ENCODE measurements around the gene EPB41L4B. TPM values are rescaled to one million over a fixed set of nuclear protein-coding genes. Genes with fewer than 3 reads are reported as not detected.
A peak's percentile ranks its signal among the peaks of the same experiment; 100 is the strongest.

Gene EPB41L4B
- total RNA-seq, 1 donor from 2014 or later = 19.3 TPM

DNA sequence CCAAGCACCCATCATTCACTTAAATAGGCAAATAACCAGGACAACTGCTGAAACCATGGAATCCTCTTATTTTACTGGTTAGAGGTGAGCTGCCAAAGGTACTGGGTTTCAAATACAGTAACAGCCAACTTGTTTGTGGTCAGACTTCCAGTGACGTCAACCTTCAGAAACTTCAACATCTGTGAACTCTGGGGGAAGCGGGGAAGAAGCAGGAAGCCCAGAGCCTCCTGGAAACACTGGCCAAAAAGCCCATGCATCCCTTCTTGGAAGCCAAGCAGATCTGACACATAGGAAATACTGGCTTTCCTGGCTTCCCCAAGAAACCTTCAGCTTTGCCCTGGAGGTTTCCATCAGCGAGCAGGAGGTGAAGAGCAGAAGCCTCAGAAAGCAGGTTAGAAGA is 148.9 kb downstream of the EPB41L4B start:
- H3K9me3 Mint-ChIP-seq (ENCODE audit: unreplicated experiment) = no peaks in the 10 kb centered on the region
- TF ChIP-seq, protein P1, sequence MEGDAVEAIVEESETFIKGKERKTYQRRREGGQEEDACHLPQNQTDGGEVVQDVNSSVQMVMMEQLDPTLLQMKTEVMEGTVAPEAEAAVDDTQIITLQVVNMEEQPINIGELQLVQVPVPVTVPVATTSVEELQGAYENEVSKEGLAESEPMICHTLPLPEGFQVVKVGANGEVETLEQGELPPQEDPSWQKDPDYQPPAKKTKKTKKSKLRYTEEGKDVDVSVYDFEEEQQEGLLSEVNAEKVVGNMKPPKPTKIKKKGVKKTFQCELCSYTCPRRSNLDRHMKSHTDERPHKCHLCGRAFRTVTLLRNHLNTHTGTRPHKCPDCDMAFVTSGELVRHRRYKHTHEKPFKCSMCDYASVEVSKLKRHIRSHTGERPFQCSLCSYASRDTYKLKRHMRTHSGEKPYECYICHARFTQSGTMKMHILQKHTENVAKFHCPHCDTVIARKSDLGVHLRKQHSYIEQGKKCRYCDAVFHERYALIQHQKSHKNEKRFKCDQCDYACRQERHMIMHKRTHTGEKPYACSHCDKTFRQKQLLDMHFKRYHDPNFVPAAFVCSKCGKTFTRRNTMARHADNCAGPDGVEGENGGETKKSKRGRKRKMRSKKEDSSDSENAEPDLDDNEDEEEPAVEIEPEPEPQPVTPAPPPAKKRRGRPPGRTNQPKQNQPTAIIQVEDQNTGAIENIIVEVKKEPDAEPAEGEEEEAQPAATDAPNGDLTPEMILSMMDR (IDR thresholded peaks at IDR 0.05) = no peak
- no peak overlapping the region for H3K4me3 Mint-ChIP-seq (ENCODE audit: unreplicated experiment)
- H3K36me3 Mint-ChIP-seq (ENCODE audit: unreplicated experiment) = no peaks in the 10 kb centered on the region
- peaks cover 12% of the 10 kb centered on the region for H3K27me3 Mint-ChIP-seq (ENCODE audit: unreplicated experiment)
- H3K4me1 Mint-ChIP-seq (ENCODE audit: unreplicated experiment) = peaks cover 4% of the 10 kb centered on the region
- DNase-seq (ENCODE audit: extremely low spot score, unreplicated experiment) = no peak
- no peak overlapping the region for H3K27ac Mint-ChIP-seq (ENCODE audit: unreplicated experiment)

DNA sequence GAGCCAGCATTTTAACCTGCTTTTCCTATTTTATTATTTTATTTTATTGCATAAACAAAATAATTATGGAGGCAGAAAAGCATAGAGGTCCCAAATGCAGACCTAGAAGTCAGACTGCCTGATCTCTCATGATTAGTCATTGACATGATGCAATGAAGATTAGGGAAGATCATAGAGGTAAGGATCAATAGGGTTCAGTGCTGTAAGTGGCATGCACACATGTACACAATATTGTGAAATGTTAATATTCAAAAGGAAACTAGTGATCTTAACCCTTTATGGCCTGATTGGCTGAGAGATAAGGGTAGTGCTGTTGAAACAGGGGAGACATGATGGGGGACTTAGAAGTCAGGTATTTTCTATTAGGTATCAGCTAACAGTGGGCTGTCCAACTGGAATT is 152.7 kb downstream of the EPB41L4B start:
- H3K4me3 Mint-ChIP-seq (ENCODE audit: unreplicated experiment) = no peak overlapping the region

DNA sequence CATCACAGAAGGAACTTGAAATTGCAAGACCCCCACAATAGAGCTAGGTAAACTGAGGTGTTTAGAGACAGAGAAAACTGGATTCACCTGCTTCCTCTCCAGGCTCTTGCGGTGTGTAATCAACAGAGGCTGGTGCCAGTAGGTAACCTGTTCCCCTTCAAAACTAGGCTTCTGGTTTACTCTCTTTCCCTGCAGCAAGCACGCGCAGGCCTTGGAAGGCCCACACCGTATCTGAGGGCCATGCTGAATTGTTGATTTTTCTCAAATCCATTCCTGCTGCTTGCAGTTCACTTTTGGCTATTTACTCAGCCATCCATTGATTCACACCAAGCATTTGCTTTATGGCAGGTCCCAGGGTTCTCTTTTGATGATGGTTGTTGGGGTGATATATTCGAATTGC is 153.1 kb downstream of the EPB41L4B start:
- peak overlapping the region; percentile 78 for H3K4me3 Mint-ChIP-seq (ENCODE audit: unreplicated experiment)
- H3K27me3 Mint-ChIP-seq (ENCODE audit: unreplicated experiment) = peaks cover 21% of the 10 kb centered on the region
- no peak overlapping the region for H3K27ac Mint-ChIP-seq (ENCODE audit: unreplicated experiment)
- TF ChIP-seq, protein P1 (IDR thresholded peaks at IDR 0.05) = no peak
- H3K36me3 Mint-ChIP-seq (ENCODE audit: unreplicated experiment) = no peaks in the 10 kb centered on the region
- peaks cover 7% of the 10 kb centered on the region for H3K9me3 Mint-ChIP-seq (ENCODE audit: unreplicated experiment)
- DNase-seq (ENCODE audit: extremely low spot score, unreplicated experiment) = no peak
- peaks cover 6% of the 10 kb centered on the region for H3K4me1 Mint-ChIP-seq (ENCODE audit: unreplicated experiment)

More for the DNA sequence above, 152.7 kb downstream of the EPB41L4B start:
- H3K36me3 Mint-ChIP-seq (ENCODE audit: unreplicated experiment) = no peaks in the 10 kb centered on the region
- no peak overlapping the region for H3K27ac Mint-ChIP-seq (ENCODE audit: unreplicated experiment)
- H3K9me3 Mint-ChIP-seq (ENCODE audit: unreplicated experiment) = peaks cover 7% of the 10 kb centered on the region
- DNase-seq (ENCODE audit: extremely low spot score, unreplicated experiment) = no peak
- peaks cover 21% of the 10 kb centered on the region for H3K27me3 Mint-ChIP-seq (ENCODE audit: unreplicated experiment)
- H3K4me1 Mint-ChIP-seq (ENCODE audit: unreplicated experiment) = peaks cover 6% of the 10 kb centered on the region
- TF ChIP-seq, protein P1 (IDR thresholded peaks at IDR 0.05) = no peak

DNA sequence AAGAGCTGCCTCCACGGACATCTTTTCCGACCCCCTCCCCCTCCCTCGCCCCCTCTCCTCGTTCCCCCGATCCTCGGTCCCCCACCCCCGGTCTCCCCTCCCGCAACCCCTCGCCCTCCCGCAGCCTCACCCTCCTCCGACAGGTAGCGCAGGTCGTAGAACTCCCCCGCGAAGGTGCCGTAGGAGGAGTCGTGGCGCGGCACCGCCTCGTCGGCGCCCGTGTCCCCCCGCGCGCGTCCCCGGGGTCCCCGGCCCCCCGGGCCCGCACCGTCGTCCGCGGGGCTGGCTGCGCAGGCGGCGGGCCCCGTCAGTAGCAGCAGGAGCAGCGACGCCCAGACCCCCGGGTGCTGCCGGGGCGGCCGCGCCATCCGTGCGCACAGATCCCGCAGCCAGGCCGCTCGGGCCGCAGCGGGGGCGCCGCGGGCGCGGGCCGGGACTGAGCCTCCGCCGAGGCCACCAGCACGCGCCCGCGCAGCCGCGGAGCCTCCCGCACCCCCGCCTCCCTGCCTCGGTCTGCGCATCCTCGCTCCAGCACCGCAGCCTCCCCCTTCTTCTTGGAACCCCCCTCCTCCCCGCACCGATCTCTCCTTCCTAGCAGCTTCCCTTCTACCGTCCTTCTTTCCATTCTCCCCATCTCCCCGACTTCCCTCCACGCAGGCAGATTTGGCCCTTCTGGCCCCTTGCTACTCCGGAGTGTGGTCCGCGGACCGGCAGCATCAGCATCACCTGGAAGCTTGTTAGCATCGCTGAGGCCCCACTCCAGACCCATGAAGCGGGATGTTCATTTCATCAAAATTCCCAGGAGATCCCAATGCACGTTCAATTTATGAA is 153.9 kb downstream of the EPB41L4B start, which contains the start of gene FRRS1L:
Gene FRRS1L, minus strand, starts transcription at position 479 of the 831 bp plus-strand sequence. Its CDS starts 111 bp downstream, at position 368.
- H3K9me3 Mint-ChIP-seq (ENCODE audit: unreplicated experiment) = peaks cover 7% of the 10 kb centered on the region
- H3K4me1 Mint-ChIP-seq (ENCODE audit: unreplicated experiment) = peaks cover 6% of the 10 kb centered on the region
- peak within 1 kb of the TSS; percentile 78 for H3K4me3 Mint-ChIP-seq (ENCODE audit: unreplicated experiment)
- DNase-seq (ENCODE audit: extremely low spot score, unreplicated experiment) = no peak
- no peaks in the 10 kb centered on the region for H3K36me3 Mint-ChIP-seq (ENCODE audit: unreplicated experiment)
- H3K27ac Mint-ChIP-seq (ENCODE audit: unreplicated experiment) = no peak within 1 kb of the TSS
- peaks cover 21% of the 10 kb centered on the region for H3K27me3 Mint-ChIP-seq (ENCODE audit: unreplicated experiment)
- TF ChIP-seq, protein P1 (IDR thresholded peaks at IDR 0.05) = no peak

DNA sequence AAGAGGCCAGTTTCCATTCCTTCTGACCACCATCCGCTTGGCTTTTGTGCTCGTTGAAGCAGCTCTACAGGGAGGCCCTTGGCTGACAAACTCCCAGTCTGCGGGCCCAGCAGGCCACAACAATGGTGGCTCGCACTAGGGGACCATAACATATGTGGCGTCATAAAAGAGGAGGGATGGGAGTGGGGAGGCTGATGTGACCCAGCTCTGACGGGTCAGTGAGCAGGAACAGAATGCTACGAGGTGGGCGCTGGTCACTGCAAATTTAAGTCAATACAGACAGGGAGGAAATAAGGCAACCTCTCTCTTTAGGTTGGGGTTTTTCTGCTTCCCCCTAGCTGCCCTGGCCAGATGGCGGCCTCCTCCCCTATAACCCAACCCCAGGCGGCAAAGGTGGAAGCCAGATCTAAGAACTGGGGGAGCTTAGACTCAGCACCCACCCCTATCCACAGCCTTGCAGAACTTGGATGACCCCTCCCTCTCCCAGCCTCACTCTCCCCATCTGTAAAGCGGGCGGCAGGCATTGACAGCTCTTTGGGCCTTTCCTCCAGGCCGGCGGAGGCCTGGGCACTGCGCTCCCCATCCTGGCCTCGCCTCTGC is 154.6 kb downstream of the EPB41L4B start:
- DNase-seq (ENCODE audit: extremely low spot score, unreplicated experiment) = no peak
- Mint-ChIP-seq H3K27ac (ENCODE audit: unreplicated experiment) (no peak overlapping the region), H3K27me3 (ENCODE audit: unreplicated experiment) (peaks cover 16% of the 10 kb centered on the region), H3K36me3 (ENCODE audit: unreplicated experiment) (no peaks in the 10 kb centered on the region), H3K4me1 (ENCODE audit: unreplicated experiment) (peaks cover 6% of the 10 kb centered on the region), H3K9me3 (ENCODE audit: unreplicated experiment) (peaks cover 7% of the 10 kb centered on the region), H3K4me3 (ENCODE audit: unreplicated experiment) (peak overlapping the region; percentile 63)
- TF ChIP-seq, protein P1 (IDR thresholded peaks at IDR 0.05) = no peak
